ENCODE measurements around the gene NGEF.

The NGEF gene

DNA sequence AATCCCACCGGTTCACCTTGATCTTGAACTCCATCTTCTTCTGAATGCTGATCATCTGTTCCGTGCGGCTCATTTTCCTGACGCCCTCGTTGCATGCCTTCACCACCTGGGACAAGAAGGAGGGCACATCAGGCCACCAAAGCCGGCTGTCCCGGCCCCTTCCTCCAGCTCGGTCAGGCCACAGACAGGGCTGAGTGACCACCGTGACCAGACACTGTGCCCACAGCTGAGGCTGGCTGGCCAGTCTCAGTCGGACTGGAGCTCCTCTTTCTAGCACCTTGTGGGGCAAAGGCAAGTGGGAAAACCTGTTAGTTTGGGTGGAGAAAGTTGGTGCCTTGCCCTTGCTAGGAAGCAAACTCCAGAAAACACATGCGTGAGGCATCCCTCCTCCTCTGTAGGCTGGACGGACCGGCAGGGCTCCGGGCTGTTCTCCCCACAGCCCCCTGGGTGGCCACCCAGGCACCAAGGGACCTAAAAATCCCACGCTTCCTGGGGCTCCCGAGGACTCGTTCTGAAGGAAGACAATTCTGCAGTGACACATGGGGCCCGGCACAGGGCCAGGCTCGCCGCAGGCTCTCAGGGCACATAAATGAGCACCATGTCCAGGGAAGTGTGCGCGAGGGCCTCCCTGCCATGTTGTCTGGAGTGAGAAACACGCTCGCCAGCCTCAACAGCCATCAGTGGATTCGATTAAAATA lies 127.6 kb downstream of the NGEF start:
- no peak overlapping the region for H3K27ac Mint-ChIP-seq
- H3K4me1 Mint-ChIP-seq (ENCODE audit: low read depth): no peaks in the 10 kb centered on the region
- no peaks in the 10 kb centered on the region for H3K36me3 Mint-ChIP-seq (ENCODE audit: low read depth)
- no peak overlapping the region for H3K4me3 Mint-ChIP-seq
- no peaks in the 10 kb centered on the region for H3K27me3 Mint-ChIP-seq (ENCODE audit: low read depth)
- H3K9me3 Mint-ChIP-seq: no peaks in the 10 kb centered on the region

- no peaks in the 10 kb centered on the region for H3K27me3 Mint-ChIP-seq (ENCODE audit: low read depth)
- no peak overlapping the region for H3K27ac Mint-ChIP-seq
- H3K9me3 Mint-ChIP-seq: no peaks in the 10 kb centered on the region
- no peak overlapping the region for H3K4me3 Mint-ChIP-seq
- H3K36me3 Mint-ChIP-seq (ENCODE audit: low read depth): no peaks in the 10 kb centered on the region
- H3K4me1 Mint-ChIP-seq (ENCODE audit: low read depth): no peaks in the 10 kb centered on the region
These were observed 128.3 kb downstream of the NGEF start for GRCh38 chr2:232884549-232885263.

DNA sequence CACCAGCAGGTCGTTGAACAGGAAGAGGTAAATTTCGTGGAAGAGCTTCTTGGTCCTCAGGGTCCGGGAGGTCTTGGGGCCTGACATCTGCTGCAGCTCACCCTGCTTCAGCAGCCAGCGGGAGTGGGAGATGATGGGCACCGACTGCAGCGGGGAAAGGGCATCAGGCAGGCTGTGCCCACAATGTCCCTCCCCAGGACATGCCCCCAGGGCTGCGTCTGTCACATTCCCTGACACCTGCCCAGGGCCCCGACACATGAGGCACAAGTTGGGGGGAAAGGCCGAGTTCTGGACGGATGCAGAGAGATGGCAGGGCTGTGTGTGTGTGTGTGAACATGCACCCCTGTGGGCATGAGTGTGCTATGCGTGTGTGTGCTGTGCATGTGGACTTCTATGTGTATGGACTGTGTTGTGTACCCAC lies 129.0 kb downstream of the NGEF start:
- Mint-ChIP-seq H3K9me3 (no peaks in the 10 kb centered on the region), H3K36me3 (ENCODE audit: low read depth) (no peaks in the 10 kb centered on the region), H3K27ac (no peak overlapping the region), H3K27me3 (ENCODE audit: low read depth) (no peaks in the 10 kb centered on the region), H3K4me3 (no peak overlapping the region), H3K4me1 (ENCODE audit: low read depth) (no peaks in the 10 kb centered on the region)

- no peak overlapping the region for H3K27ac Mint-ChIP-seq
- H3K4me3 Mint-ChIP-seq: no peak overlapping the region
- no peaks in the 10 kb centered on the region for H3K27me3 Mint-ChIP-seq (ENCODE audit: low read depth)
- no peaks in the 10 kb centered on the region for H3K4me1 Mint-ChIP-seq (ENCODE audit: low read depth)
- H3K9me3 Mint-ChIP-seq: no peaks in the 10 kb centered on the region
- H3K36me3 Mint-ChIP-seq (ENCODE audit: low read depth): no peaks in the 10 kb centered on the region
These were observed 129.8 kb downstream of the NGEF start for GRCh38 chr2:232883116-232883721.

- no peak overlapping the region for H3K4me3 Mint-ChIP-seq
- peaks cover 4% of the 10 kb centered on the region for H3K27me3 Mint-ChIP-seq (ENCODE audit: low read depth)
- no peaks in the 10 kb centered on the region for H3K36me3 Mint-ChIP-seq (ENCODE audit: low read depth)
- no peaks in the 10 kb centered on the region for H3K4me1 Mint-ChIP-seq (ENCODE audit: low read depth)
- H3K27ac Mint-ChIP-seq: no peak overlapping the region
- no peaks in the 10 kb centered on the region for H3K9me3 Mint-ChIP-seq
These were observed 130.4 kb downstream of the NGEF start for GRCh38 chr2:232882505-232883115.

GRCh38 chr2:232882085-232882484 lies 131.0 kb downstream of the NGEF start:
- no peaks in the 10 kb centered on the region for H3K4me1 Mint-ChIP-seq (ENCODE audit: low read depth)
- peaks cover 9% of the 10 kb centered on the region for H3K27me3 Mint-ChIP-seq (ENCODE audit: low read depth)
- no peak overlapping the region for H3K4me3 Mint-ChIP-seq
- H3K36me3 Mint-ChIP-seq (ENCODE audit: low read depth): no peaks in the 10 kb centered on the region
- no peaks in the 10 kb centered on the region for H3K9me3 Mint-ChIP-seq
- no peak overlapping the region for H3K27ac Mint-ChIP-seq

- Mint-ChIP-seq H3K4me3 (no peak overlapping the region), H3K9me3 (no peaks in the 10 kb centered on the region), H3K27ac (no peak overlapping the region), H3K4me1 (ENCODE audit: low read depth) (no peaks in the 10 kb centered on the region), H3K36me3 (ENCODE audit: low read depth) (no peaks in the 10 kb centered on the region), H3K27me3 (ENCODE audit: low read depth) (peaks cover 10% of the 10 kb centered on the region)
These were observed 132.2 kb downstream of the NGEF start for GRCh38 chr2:232880764-232881351.

DNA sequence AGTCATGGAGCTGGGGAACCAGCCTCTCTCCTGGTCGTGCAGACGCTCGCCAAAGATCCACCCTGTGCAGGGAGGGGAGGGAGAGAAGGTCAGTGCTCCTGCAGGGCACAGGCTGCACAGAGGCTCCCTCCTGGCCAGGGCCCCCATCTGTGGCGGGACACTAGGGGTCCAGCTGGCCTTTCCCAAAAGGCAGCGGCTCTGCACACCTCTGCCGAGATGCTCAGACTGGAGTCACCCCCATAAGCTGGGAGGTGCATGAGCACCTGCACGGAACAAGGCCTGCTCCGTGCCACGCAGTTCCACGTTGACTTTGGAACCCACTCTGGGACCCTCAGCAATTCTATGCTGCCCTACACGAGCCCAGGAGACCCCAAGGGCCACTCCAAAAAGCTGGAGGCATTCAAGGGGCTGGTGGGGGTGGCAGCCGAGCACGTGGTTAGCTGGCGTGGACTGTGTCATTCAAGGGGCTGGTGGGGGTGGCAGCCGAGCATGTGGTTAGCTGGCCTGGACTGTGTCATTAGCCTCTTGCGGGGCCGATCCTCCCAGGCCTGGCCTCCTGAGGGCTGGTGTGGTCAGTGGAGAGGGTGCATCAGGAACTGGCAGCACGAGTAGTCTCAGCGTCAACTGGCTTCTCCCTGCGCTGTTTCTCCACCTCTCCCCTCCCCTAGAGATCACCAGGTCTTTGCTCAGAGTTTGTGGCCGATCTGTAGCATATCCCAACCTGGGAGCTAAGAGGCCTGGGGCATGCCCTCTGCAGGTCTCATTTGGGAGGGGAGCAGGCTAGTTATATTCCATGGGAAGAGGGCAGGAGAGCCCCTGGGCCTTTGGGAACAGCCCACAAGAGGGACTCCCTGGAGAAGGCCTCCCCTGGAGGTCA lies 133.2 kb downstream of the NGEF start:
- Mint-ChIP-seq H3K4me3 (no peak overlapping the region), H3K4me1 (ENCODE audit: low read depth) (no peaks in the 10 kb centered on the region), H3K9me3 (no peaks in the 10 kb centered on the region), H3K27me3 (ENCODE audit: low read depth) (peaks cover 19% of the 10 kb centered on the region), H3K27ac (no peak overlapping the region), H3K36me3 (ENCODE audit: low read depth) (no peaks in the 10 kb centered on the region)

- H3K4me3 Mint-ChIP-seq: no peak overlapping the region
These were observed 134.0 kb downstream of the NGEF start for GRCh38 chr2:232878855-232879617.

DNA sequence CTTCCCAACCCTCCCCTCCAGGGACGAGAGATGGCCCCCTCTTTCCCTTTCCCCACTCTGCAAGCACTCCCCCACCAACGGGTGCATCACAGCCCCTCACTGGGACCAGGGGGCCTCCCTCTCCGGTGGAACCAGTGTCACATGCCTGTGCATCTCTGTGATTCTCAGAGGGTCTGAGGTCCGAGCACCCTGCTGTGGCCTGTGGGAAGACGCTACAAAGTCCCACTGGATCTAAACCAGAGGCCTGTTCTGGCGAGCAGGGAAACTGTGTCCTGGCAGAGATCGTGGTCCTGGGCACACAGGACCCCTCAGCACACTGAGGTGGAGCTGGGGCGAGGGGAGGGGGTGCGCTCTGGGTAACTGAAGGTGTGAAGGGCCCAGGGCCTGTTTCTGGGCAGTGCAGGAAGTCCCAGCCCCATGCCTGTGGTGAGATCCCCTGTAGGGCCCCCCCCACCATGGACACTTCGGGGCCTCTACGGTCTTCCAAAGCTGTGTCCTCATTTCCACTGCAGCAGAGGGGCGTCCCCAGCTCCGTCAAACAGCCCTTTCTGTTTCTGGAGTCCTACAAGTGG lies 135.0 kb downstream of the NGEF start:
- Mint-ChIP-seq H3K9me3 (no peaks in the 10 kb centered on the region), H3K27ac (no peak overlapping the region), H3K4me1 (ENCODE audit: low read depth) (no peaks in the 10 kb centered on the region), H3K27me3 (ENCODE audit: low read depth) (peaks cover 19% of the 10 kb centered on the region), H3K36me3 (ENCODE audit: low read depth) (no peaks in the 10 kb centered on the region), H3K4me3 (peak overlapping the region; percentile 40)

More at GRCh38 chr2:232878855-232879617, 134.0 kb downstream of the NGEF start:
- peaks cover 19% of the 10 kb centered on the region for H3K27me3 Mint-ChIP-seq (ENCODE audit: low read depth)
- H3K36me3 Mint-ChIP-seq (ENCODE audit: low read depth): no peaks in the 10 kb centered on the region
- H3K27ac Mint-ChIP-seq: no peak overlapping the region
- H3K4me1 Mint-ChIP-seq (ENCODE audit: low read depth): no peaks in the 10 kb centered on the region
- H3K9me3 Mint-ChIP-seq: no peaks in the 10 kb centered on the region

DNA sequence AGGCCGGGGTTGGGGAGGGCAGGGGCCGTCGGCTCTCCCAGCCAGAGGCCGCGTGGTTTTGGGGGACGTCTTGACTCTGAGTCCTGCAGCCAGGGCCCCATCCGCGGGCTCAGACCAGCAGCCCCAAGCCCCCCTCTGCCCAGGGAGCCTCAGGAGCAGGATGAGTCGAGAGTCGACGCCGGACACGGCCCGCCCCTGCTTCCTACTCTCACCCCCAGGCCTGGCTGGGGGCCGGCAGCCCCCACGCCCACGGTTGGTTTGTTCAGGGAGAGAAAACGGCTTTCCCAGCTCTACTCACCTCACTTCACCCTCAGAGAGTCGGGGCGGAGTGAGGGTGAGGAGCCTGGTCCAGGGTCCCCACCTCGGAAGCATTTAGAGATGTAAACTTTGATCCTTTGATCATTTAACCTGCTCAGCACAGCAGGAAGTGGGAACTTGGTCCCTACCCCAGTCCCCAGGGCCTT lies 136.0 kb downstream of the NGEF start:
- Mint-ChIP-seq H3K9me3 (no peaks in the 10 kb centered on the region), H3K27ac (no peak overlapping the region), H3K4me3 (peak overlapping the region; percentile 40), H3K36me3 (ENCODE audit: low read depth) (no peaks in the 10 kb centered on the region), H3K4me1 (ENCODE audit: low read depth) (no peaks in the 10 kb centered on the region), H3K27me3 (ENCODE audit: low read depth) (peaks cover 19% of the 10 kb centered on the region)

GRCh38 chr2:232876161-232876977 lies 136.7 kb downstream of the NGEF start:
- peak overlapping the region; percentile 40 for H3K4me3 Mint-ChIP-seq
- H3K4me1 Mint-ChIP-seq (ENCODE audit: low read depth): no peaks in the 10 kb centered on the region
- no peaks in the 10 kb centered on the region for H3K36me3 Mint-ChIP-seq (ENCODE audit: low read depth)
- H3K27me3 Mint-ChIP-seq (ENCODE audit: low read depth): peaks cover 19% of the 10 kb centered on the region
- H3K27ac Mint-ChIP-seq: no peak overlapping the region
- no peaks in the 10 kb centered on the region for H3K9me3 Mint-ChIP-seq

All from T-helper 1 cell treated with Interleukin-12 subunit alpha and Interleukin-12 subunit beta and Interleukin-4 antibody, amounts not matched to agents 30 μg/mL and 1 μg/mL, for 36 hours (primary cell).